Putamen (tissue), 1 donor: ENCODE results near the gene CD14.
A peak's percentile ranks its signal among the peaks of the same experiment; 100 is the strongest.
"Not testable (repeated sequence)": the region's sequence is repeated elsewhere in the genome, so short reads cannot be mapped to it uniquely, and the experiment has no call there.

Experiments used
- DNase-seq: peaks from one replicate; pipeline ENCODE4 v3.0.0-alpha.2; 2016; ENCODE audit warnings: low spot score

CD14 gene

GRCh38 chr5:140635291-140636257 is 2.6 kb upstream of the CD14 start:
- no peak for DNase-seq

GRCh38 chr5:140634103-140634502 is 1.1 kb upstream of the CD14 start:
- DNase-seq = no peak

GRCh38 chr5:140633501-140633900 is 526 bp upstream of the CD14 start:
- DNase-seq = no peak

- peak; percentile 23 for DNase-seq
Observed at GRCh38 chr5:140632366-140633020, 482 bp downstream of the CD14 start.

DNA sequence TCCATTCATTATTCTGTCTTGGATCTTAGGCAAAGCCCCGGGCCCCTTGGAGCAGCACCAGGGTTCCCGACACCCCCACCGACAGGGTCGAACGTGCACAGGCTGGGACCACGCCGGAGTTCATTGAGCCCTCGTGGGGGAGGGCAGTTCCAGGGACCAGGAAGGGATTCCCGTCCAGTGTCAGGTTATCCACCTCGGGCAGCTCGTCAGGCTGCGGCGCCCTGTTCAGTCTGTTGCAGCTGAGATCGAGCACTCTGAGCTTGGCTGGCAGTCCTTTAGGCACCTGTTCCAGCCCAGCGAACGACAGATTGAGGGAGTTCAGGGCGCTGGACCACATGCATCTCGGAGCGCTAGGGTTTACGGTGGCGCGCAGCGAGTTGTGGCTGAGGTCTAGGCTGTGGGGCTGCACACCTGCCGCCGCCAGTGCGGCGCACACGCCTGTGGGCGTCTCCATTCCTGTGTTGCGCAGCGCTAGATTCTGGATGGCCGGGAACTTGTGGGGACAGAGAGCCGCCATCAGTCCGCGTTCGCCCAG is 1.1 kb downstream of the CD14 start:
- no peak for DNase-seq

GRCh38 chr5:140631036-140631417 is 1.9 kb downstream of the CD14 start:
- DNase-seq = no peak

- no peak for DNase-seq
Observed at GRCh38 chr5:140630292-140631035, 2.5 kb downstream of the CD14 start.

GRCh38 chr5:140628711-140629110 is 4.3 kb downstream of the CD14 start:
- DNase-seq = no peak

DNA sequence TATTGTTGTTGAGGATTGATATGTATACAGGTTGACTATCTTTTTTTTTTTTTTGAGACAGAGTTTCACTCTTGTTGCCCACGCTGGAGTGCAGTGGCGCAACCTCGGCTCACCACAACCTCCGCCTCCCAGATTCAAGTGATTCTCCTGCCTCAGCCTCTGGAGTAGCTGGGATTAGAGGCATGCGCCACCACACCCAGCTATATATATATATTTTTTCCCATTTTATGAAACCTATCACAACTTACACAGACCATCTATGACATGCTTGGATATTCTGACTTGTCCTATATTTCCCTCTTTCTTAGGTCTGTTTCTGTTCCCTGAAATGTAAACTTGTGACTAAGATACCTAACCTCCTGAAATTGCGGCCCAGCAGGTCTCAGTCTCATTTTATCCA is 5.0 kb downstream of the CD14 start:
- DNase-seq = no peak

DNA sequence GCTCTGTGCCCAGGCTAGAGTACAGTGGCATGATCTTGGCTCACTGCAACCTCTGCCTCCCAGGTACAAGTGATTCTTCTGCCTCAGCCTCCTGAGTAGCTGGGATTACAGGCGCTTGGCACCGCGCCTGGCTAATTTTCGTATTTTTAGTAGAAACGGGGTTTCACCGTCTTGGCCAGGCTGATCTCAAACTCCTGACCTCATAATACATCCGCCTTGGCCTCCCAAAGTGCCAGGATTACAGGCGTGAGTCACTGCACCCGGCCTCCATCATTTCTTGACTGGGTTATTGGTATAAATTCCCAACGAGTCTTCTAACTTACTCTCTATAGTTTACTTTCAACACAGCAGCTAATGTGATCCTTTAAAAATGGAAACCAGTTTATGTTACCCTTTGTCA is 8.1 kb downstream of the CD14 start:
- DNase-seq = not testable (repeated sequence)

GRCh38 chr5:140623061-140623460 is 9.9 kb downstream of the CD14 start:
- not testable (repeated sequence) for DNase-seq

GRCh38 chr5:140622301-140622700 is 10.7 kb downstream of the CD14 start:
- no peak for DNase-seq

- DNase-seq = no peak
Observed at GRCh38 chr5:140611020-140611521, 21.9 kb downstream of the CD14 start.

GRCh38 chr5:140609126-140609525 is 23.8 kb downstream of the CD14 start:
- DNase-seq = no peak

GRCh38 chr5:140608722-140609121 is 24.3 kb downstream of the CD14 start:
- DNase-seq = no peak

DNA sequence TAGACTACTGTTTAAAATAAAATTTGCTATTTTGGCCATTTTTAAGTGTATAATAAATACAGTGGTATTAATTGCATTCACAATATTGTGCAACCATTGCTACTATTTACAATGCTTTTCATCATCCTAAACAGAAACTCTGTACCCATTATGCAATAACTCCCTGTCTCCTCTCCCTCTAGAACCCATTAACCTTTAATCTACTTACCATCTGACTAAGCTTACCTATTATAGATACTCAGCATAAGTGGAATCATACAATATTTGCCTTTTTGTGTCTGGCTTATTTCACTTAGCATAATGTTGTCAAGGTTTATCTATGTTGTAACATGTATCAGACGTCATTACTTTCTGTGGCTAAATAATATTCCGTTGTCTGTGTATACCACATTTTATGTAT is 25.9 kb downstream of the CD14 start:
- DNase-seq = no peak

GRCh38 chr5:140605879-140606278 is 27.1 kb downstream of the CD14 start:
- DNase-seq = no peak

GRCh38 chr5:140603734-140604133 is 29.2 kb downstream of the CD14 start:
- DNase-seq = no peak

GRCh38 chr5:140603446-140603698 is 29.6 kb downstream of the CD14 start:
- DNase-seq = not testable (repeated sequence)

DNA sequence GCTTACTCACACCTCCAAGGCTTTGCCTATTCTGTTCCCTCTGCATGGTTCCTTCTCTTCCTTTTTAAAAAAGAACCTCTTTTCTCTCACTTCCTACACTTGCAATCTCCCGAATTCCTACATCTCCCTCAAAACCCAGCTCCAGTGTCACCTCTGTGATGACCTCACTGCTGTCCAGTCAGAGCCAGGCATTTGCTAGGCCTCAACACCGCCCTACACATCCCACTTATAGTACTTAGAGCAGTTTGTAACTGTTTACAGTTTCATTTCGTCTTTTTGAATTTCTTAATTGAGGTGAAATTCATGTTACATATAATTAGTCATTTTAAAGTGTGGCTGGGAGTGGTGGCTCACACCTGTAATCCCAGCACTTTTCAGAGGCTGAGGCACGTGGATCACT is 30.8 kb downstream of the CD14 start:
- DNase-seq = no peak

GRCh38 chr5:140600096-140600495 is 32.9 kb downstream of the CD14 start:
- DNase-seq = no peak

GRCh38 chr5:140598836-140599235 is 34.1 kb downstream of the CD14 start:
- DNase-seq = no peak
